HepG2 (cell line): Measurements from ENCODE around the gene SLC27A1. TPM values are rescaled to one million over a fixed set of nuclear protein-coding genes. Genes with fewer than 3 reads are reported as not detected.
A peak's percentile ranks its signal among the peaks of the same experiment; 100 is the strongest.

ENCODE experiments used
- ARNT ChIP-seq: fragments of 450-650 bp; IDR thresholded peaks from 2 replicates; pipeline ENCODE4 v1.6.1; 2017
- CENPX ChIP-seq: sonication (generic); formaldehyde crosslinking; IDR thresholded peaks from 2 replicates; pipeline ENCODE4 v1.9.0; 2021; ENCODE audit warnings: mild to moderate bottlenecking, missing genetic modification reagents, moderate library complexity
- FOXK1 ChIP-seq: sonication (generic); formaldehyde crosslinking; IDR thresholded peaks from 2 replicates; pipeline ENCODE4 v1.4.0; 2020; ENCODE audit warnings: low read depth, missing genetic modification reagents, borderline replicate concordance
- GABPA ChIP-seq, 2 experiments: IDR thresholded peaks; 2 replicates each; pipeline ENCODE4 v1.6.1; 2011 to 2016; ENCODE audit warnings: low read depth in 2 of 2, low read length in 1 of 2, missing biosample characterization in 1 of 2, missing genetic modification characterization in 1 of 2
- GTF3A ChIP-seq: sonication (generic); formaldehyde crosslinking; conservative IDR thresholded peaks from 2 replicates; pipeline ENCODE4 v1.4.0; 2020; ENCODE audit warnings: mild to moderate bottlenecking, missing genetic modification reagents
- IRF1 ChIP-seq: sonication (generic); formaldehyde crosslinking; IDR thresholded peaks from 2 replicates; pipeline ENCODE4 v1.4.0; 2020; ENCODE audit warnings: low read depth, mild to moderate bottlenecking, missing genetic modification reagents
- JUN ChIP-seq: sonication (generic); formaldehyde crosslinking; IDR thresholded peaks from 2 replicates; pipeline ENCODE4 v1.4.0; 2020; ENCODE audit warnings: mild to moderate bottlenecking, missing genetic modification reagents
- KDM6A ChIP-seq: IDR thresholded peaks from 2 replicates; pipeline ENCODE4 v1.6.1; 2016; ENCODE audit warnings: low read depth
- KLF11 ChIP-seq: IDR thresholded peaks from 2 replicates; pipeline ENCODE4 v1.6.1; 2016; ENCODE audit warnings: missing compliant biosample characterization
- KLF13 ChIP-seq: sonication (generic); formaldehyde crosslinking; IDR thresholded peaks from 2 replicates; pipeline ENCODE4 v1.4.0; 2020; ENCODE audit warnings: mild to moderate bottlenecking, missing genetic modification reagents
- MEF2D ChIP-seq: sonication (generic); formaldehyde crosslinking; IDR thresholded peaks from 2 replicates; pipeline ENCODE4 v1.5.1; 2020; ENCODE audit warnings: mild to moderate bottlenecking, missing genetic modification reagents
- POGK ChIP-seq: sonication (generic); formaldehyde crosslinking; conservative IDR thresholded peaks from 2 replicates; pipeline ENCODE4 v1.8.0; 2022; ENCODE audit warnings: mild to moderate bottlenecking, moderate library complexity, missing genetic modification reagents
- REL ChIP-seq: sonication (generic); formaldehyde crosslinking; conservative IDR thresholded peaks from 2 replicates; pipeline ENCODE4 v1.8.0; 2022; ENCODE audit warnings: mild to moderate bottlenecking, missing genetic modification reagents, moderate library complexity
- SAP130 ChIP-seq: IDR thresholded peaks from 2 replicates; pipeline ENCODE4 v1.6.1; 2016; ENCODE audit warnings: low read depth
- SP140L ChIP-seq: sonication (generic); formaldehyde crosslinking; IDR thresholded peaks from 2 replicates; pipeline ENCODE4 v1.4.0; 2020; ENCODE audit warnings: missing genetic modification reagents, borderline replicate concordance
- SP5 ChIP-seq: IDR thresholded peaks from 2 replicates; pipeline ENCODE4 v1.6.1; 2016; ENCODE audit warnings: low read depth, borderline replicate concordance
- TP53 ChIP-seq: sonication (generic); formaldehyde crosslinking; conservative IDR thresholded peaks from 2 replicates; pipeline ENCODE4 v1.4.0; 2020; ENCODE audit warnings: missing genetic modification reagents
- TRIM24 ChIP-seq: sonication (generic); formaldehyde crosslinking; IDR thresholded peaks from 2 replicates; pipeline ENCODE4 v1.8.0; 2022; ENCODE audit warnings: mild to moderate bottlenecking, missing genetic modification reagents
- ZFP36L1 ChIP-seq: sonication (generic); formaldehyde crosslinking; IDR thresholded peaks from 2 replicates; pipeline ENCODE4 v1.8.0; 2022; ENCODE audit warnings: mild to moderate bottlenecking, missing genetic modification reagents, moderate library complexity
- ZFP90 ChIP-seq: sonication (generic); formaldehyde crosslinking; IDR thresholded peaks from 2 replicates; pipeline ENCODE4 v1.8.0; 2022; ENCODE audit warnings: missing genetic modification reagents, mild to moderate bottlenecking, inconsistent platforms, borderline replicate concordance
- ZFX ChIP-seq: sonication (generic); formaldehyde crosslinking; IDR thresholded peaks from 2 replicates; pipeline ENCODE4 v1.4.0; 2020; ENCODE audit warnings: mild to moderate bottlenecking, low read depth, missing genetic modification reagents, moderate library complexity
- ZNF44 ChIP-seq: sonication (generic); formaldehyde crosslinking; IDR thresholded peaks from 2 replicates; pipeline ENCODE4 v1.5.1; 2020; ENCODE audit warnings: mild to moderate bottlenecking, missing genetic modification reagents
- ZNF451 ChIP-seq: sonication (generic); formaldehyde crosslinking; IDR thresholded peaks from 2 replicates; pipeline ENCODE4 v1.5.0; 2020; ENCODE audit warnings: mild to moderate bottlenecking, missing genetic modification reagents
- ZNF703 ChIP-seq: sonication (generic); formaldehyde crosslinking; IDR thresholded peaks from 2 replicates; pipeline ENCODE4 v1.5.1; 2020; ENCODE audit warnings: missing genetic modification reagents, mild to moderate bottlenecking, moderate library complexity, borderline replicate concordance
- ZNF770 ChIP-seq: sonication (generic); formaldehyde crosslinking; IDR thresholded peaks from 2 replicates; pipeline ENCODE4 v1.5.0; 2020; ENCODE audit warnings: mild to moderate bottlenecking, missing genetic modification reagents
- ZNF782 ChIP-seq: sonication (generic); formaldehyde crosslinking; IDR thresholded peaks from 2 replicates; pipeline ENCODE4 v1.4.0; 2020; ENCODE audit warnings: missing genetic modification reagents, mild to moderate bottlenecking, borderline replicate concordance
- polyA plus RNA-seq, 8 experiments: library from polyadenylated mRNA; depleted of rRNA in 3 of 8; stranded (reverse) in 7 of 8; unstranded in 1 of 8; fragments of >200 nt; fragmentation: Illumina TruSeq in 4 of 8; extraction: Trizol in 4 of 8; gene quantifications; 2 replicates each; pipeline versions ENCODE4 v1.2.1 to v1.2.3, GENCODE V29; 2011 to 2016; ENCODE audit warnings: low read depth in 4 of 8, missing spikeins in 1 of 8, mixed read lengths in 1 of 8; ENCODE audit not compliant: insufficient read depth in 1 of 8
- total RNA-seq, 5 experiments: library from RNA; depleted of rRNA; stranded (reverse); fragments of >200 nt; fragmentation: Illumina TruSeq; extraction: Trizol; gene quantifications; 2 replicates each; pipeline ENCODE4 v1.2.3, GENCODE V29; 2016; ENCODE audit warnings: low read depth in 1 of 5

The SLC27A1 gene
- total and polyA plus RNA-seq, 2 of the 13 experiments (the other 11 are each of a cell fraction or from before 2014, with no cell fraction given) = 4.1 to 8.8 TPM

- TF ChIP-seq POGK (CRISPR knock-in tag) (peak; percentile 18; the same call in 1 of the 2 replicates), KDM6A (no peak), ZFP90 (CRISPR knock-in tag) (0 out of 2 replicates have a peak, but pooled peaks have one; percentile 41), SP140L (CRISPR knock-in tag) (no peak), ZNF703 (CRISPR knock-in tag) (no peak; the same call in 1 of the 2 replicates), ZNF451 (CRISPR knock-in tag) (0 out of 2 replicates have a peak, but pooled peaks have one; percentile 70), IRF1 (CRISPR knock-in tag) (no peak), ZNF770 (CRISPR knock-in tag) (no peak), TP53 (CRISPR knock-in tag) (0 out of 2 replicates have a peak, but pooled peaks have one; percentile 48), GTF3A (CRISPR knock-in tag) (no peak), REL (CRISPR knock-in tag) (0 out of 2 replicates have a peak, but pooled peaks have one; percentile 66), ZNF782 (CRISPR knock-in tag) (no peak), SP5 (CRISPR knock-in tag) (0 out of 2 replicates have a peak, but pooled peaks have one; percentile 15), JUN (CRISPR knock-in tag) (no peak), TRIM24 (no peak), SAP130 (peak; percentile 47), ZFP36L1 (CRISPR knock-in tag) (no peak), MEF2D (CRISPR knock-in tag) (0 out of 2 replicates have a peak, but pooled peaks have one; percentile 22), CENPX (CRISPR knock-in tag) (no peak), ZNF44 (CRISPR knock-in tag) (no peak), ZFX (CRISPR knock-in tag) (peak; percentile 51; the same call in 1 of the 2 replicates), KLF11 (CRISPR knock-in tag) (no peak), GABPA (IDR thresholded peaks at IDR 0.05; ENCODE audit: low read depth, low read length) (no peak), GABPA (CRISPR knock-in tag; IDR thresholded peaks at IDR 0.05; ENCODE audit: low read depth) (no peak), KLF13 (CRISPR knock-in tag) (no peak), ARNT (no peak), FOXK1 (CRISPR knock-in tag) (no peak)
Measured at GRCh38 chr19:17539238-17540117, 69.2 kb downstream of the SLC27A1 start (continued).
